ENCODE results near the gene ZNF530.

The ZNF530 gene

GRCh38 chr19:57615346-57615745 is 15.7 kb downstream of the ZNF530 start:
- DNase-seq (ENCODE audit: low read depth): no peak

GRCh38 chr19:57620673-57621348 is 21.1 kb downstream of the ZNF530 start:
- no peak for DNase-seq (ENCODE audit: low read depth)

GRCh38 chr19:57623091-57623490 is 23.4 kb downstream of the ZNF530 start:
- no peak for DNase-seq (ENCODE audit: low read depth)

GRCh38 chr19:57632987-57633831 is 33.5 kb downstream of the ZNF530 start, which contains the start of gene ZNF211:
ZNF211 (plus strand) TSS chr19:57633168; CDS start chr19:57633347, 179 bp downstream.
- peak; percentile 93 for DNase-seq (ENCODE audit: low read depth)

GRCh38 chr19:57633832-57634131 is 34.1 kb downstream of the ZNF530 start:
- no peak for DNase-seq (ENCODE audit: low read depth)

GRCh38 chr19:57637379-57637778 is 37.7 kb downstream of the ZNF530 start:
- DNase-seq (ENCODE audit: low read depth): no peak

GRCh38 chr19:57641715-57642234 is 42.1 kb downstream of the ZNF530 start:
- DNase-seq (ENCODE audit: low read depth): no peak

- no peak for DNase-seq (ENCODE audit: low read depth)
Observed at GRCh38 chr19:57642396-57643046, 42.8 kb downstream of the ZNF530 start.

GRCh38 chr19:57643734-57644133 is 44.0 kb downstream of the ZNF530 start:
- no peak for DNase-seq (ENCODE audit: low read depth)

- no peak for DNase-seq (ENCODE audit: low read depth)
Observed at GRCh38 chr19:57648331-57649003, 48.8 kb downstream of the ZNF530 start.

GRCh38 chr19:57651654-57651996 is 51.9 kb downstream of the ZNF530 start:
- no peak for DNase-seq (ENCODE audit: low read depth)

GRCh38 chr19:57653689-57654088 is 54.0 kb downstream of the ZNF530 start:
- DNase-seq (ENCODE audit: low read depth): no peak

- DNase-seq (ENCODE audit: low read depth): no peak
Observed at GRCh38 chr19:57655443-57655842, 55.8 kb downstream of the ZNF530 start.

- no peak for DNase-seq (ENCODE audit: low read depth)
Observed at GRCh38 chr19:57656346-57656745, 56.7 kb downstream of the ZNF530 start.
